GM21825 (cell line): ENCODE results near the gene TEF.

Source experiments
- ATAC-seq: cut with Tn5 transposase; IDR thresholded peaks from one replicate; pipeline ENCODE4 v1.9.1; 2021; ENCODE audit warnings: mild to moderate bottlenecking, moderate library complexity; ENCODE audit not compliant: unreplicated experiment

The TEF gene

DNA sequence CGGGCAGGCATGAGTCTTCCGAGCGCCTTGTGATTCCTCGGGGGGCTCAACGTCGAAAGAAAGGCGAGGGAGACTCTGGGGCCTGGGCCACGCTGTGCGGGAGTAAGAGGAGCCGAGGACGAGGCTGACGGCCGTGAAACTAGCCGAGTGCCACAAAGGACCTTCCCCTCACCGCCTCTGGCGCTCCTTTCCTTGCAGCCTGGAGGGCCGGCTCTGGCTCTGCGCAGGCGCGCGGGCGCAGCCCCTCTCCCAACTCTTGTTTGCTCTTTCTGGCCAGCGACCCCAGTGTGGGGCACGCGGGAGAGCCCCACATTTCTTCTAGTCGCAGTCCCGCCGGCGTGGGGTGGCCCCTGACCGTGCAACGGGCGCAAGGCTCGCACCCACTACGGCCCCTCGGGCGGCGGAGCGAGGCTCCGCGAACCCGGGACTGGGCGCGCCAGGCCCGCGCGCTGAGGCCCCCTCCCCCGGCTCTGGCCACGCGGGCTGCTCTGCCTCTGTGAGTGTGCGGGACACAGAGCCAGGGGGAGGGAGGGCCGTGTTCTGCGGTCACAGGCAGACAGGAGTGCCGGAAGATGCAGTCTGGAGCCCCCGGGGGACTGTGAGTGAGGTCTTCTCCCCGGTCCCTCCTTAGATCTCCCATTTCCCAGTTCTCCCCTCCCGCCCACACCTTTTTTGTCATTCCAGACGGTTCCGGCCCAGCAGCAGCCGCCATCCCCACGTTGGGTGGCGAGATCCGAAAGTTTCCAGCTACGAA is 65.9 kb downstream of the TEF start:
- ATAC-seq, result no peak

DNA sequence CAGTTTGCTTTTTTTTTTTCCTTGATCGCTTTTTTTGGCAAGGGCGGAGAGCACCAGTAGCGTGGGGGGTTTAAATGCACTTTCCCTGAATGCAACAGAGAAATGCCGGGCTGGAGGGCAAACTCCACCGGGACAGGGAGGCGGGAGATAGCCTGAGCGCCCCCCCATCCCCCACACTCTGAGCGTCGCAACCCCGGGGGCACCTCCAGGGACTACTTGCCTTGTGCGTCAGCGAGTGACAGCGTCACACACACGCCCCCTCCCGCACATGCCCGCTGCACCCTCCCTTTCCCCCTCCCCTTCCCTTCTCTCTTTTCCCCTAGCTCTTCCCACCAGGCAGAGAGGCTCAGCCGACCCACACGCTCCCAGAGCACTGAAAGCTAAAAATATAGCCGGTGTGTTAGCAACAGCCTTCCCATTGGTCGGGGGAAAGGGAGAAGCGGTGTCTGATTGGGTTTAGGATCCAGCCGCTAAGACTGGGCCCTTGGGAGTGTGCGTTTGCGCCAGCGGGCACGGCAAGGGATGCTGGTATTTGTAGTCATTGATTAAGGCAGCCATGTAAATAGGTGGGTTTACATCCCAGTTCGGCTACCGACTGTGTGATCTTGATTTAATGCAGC is 66.6 kb downstream of the TEF start:
- ATAC-seq, result peak; percentile 42
